UCSD-AML1 (cell line): ENCODE data around the gene RPL26.
A peak's percentile ranks its signal among the peaks of the same experiment; 100 is the strongest.

Experiments used
- DNase-seq: peaks from one replicate; lab custom pipeline; 2025; ENCODE audit not compliant: unreplicated experiment; lab: John Stamatoyannopoulos, UW

The RPL26 gene

DNA sequence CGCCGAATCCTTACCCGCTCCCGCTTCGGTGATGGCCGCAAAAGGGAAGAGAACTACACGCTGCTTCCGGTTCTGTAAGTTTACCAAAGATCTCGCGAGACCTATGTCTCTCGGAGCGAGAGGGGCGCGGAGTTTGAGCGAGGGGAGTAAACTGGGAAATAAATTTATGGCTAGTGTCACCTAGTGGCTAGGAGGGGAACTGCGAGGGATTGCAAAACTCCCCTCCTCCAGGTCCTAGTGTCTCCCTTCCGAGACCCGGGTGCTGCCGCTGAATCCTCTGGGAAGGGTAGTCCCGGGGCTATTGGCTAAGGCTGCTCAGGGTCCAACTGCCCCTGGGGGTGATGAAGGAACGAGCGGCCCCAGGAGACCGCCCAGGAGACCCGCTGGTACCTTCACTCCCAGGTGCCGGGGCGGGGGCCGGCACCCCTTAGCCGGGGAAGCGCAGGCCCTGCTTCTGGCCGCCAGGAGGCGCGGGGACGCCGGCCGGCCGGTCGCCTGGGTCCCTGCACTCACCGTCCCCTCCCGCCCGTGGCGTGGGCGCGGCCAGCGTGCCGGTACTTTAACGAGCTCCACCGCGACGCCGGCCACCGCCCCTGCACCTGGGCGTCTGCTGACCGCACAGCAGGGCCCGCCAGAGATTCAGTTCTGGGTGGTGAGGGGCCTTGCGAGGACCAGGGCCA is at the start of gene RPL26:
Gene RPL26 (minus strand): TSS at position 51 of the 680 bp plus-strand sequence. CDS start 883 bp downstream, outside the sequence.
- peak; percentile 96 for DNase-seq

DNA sequence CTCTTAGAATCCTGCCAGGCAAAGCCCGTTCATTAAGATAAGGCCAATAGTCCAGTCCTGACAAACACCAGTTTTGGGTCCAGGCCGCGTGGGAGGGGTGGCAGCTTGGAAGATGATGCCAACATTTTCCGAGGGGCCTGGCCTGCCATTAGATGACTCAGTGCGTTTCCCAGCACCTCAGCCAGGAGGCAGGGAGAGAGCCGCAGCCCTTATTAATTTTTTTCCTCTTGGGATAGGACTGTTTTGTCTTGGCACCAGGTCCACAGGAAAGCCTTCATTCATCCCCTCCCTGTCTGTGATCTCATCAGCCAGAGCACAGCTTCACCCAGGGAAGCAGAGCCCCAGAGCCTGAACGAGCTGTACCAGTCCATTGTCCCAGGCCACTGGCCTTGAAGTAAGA is 48.0 kb upstream of the RPL26 start:
- no peak for DNase-seq

DNA sequence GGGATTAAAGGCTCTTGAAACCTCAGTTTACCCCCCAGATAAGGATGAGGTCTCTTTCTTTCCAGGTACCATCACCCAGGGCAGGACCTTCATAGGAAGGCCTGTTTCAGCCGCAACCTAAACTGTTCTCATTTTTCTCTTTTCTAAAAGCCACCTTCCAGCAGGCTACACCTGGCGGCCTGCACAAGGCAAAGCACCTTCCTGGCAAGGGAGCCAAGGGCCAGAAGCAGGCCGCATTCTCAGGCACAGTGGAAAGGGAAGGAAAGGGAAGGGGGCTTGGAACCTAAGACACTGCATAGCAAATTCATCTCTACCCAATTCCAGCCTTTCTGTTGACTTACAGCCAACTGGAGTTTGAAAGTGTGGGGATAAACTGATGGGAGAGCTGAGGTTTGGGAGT is 43.8 kb upstream of the RPL26 start:
- DNase-seq, result no peak

DNA sequence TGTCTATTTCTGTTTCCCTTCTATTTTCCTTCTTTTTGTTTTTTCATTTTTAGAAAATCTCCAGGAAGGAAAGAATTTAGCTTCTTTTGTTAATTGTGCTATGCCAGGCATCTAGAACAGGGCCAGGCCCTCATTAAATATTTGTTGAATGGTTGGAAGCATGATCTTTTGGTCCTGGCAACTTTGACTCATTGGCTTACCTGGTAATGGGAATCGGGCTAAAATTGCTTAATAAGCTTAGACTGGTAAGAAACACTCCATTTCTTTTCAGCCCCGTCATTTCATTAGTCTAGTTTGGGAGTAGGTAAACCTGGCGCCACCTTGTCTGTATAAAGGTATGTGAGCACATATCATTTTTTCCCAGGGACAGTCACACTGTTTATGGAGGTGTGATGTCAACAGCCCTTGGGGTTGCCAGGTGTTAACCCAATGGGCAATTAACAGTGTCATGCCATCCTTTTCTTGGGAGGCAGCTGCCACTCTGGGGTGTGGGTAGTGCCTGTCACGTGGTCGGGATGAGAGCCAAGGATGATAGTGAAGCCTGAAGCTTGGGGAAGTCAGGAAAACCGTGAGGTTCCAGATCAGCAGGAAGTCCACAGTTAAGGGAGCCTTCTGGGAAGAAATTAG is 43.2 kb upstream of the RPL26 start:
- DNase-seq, result no peak

DNA sequence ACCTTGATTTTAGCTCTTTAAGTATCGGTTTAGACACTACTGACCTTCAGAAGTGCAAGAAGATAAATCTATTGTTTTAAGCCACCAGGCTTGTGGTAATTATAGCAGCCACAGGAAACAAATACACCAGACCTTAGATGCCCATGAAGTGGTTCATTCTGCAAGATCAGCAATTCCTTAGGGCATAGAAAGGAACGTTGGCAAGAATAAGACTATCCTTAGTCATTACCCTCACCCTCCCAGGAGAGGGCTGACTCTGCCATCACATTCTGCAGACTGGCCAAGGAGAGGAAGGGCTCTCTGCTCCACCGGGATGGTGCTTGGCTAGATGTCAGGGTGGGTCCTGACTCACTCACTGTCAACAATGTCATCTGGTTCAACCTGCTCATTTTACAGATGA is 38.6 kb upstream of the RPL26 start:
- DNase-seq, result no peak

DNA sequence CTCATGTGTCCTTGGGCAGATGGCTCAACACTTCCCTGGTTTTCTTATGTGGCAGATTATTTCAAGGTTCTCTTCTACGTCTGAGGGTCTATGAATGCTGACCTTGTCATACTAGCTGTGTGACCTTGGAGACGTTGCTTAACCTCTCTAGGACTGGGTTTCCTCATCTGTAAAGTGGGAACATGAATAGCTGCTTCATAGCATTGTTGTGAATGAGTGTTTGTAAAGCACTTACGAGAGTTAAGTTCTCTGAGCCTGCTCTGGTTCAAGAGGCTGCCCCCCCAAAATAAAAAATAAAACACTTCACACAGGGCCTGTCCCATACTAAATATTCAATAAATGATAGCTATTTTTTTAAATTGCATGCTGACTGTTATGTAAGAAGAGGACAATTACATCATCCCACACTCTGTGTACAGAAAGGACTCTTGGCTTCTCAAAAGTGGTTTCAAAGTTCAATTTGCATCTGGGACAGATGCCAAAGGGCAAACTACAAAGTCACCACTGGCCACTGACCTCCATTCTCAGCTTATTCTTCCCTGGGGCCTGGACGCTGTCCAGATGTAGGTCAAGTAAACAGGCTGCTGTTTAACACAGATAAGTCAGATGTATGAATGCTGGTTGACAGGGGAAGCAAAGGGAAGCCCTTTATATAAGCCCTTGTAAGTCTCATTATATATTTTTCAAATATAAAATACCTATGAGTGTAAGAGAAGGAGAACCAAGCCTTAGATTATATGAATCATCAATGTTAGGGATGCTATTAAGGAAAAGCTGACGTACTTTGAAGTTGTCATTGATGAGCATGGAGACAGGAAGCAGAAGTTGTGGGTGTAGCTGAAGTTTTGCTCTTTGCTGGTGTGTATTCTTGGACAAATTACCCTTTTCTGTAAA is 37.3 kb upstream of the RPL26 start:
- no peak for DNase-seq

GRCh38 chr17:8419305-8419704 is 36.3 kb upstream of the RPL26 start:
- no peak for DNase-seq

GRCh38 chr17:8418471-8418870 is 35.5 kb upstream of the RPL26 start:
- no peak for DNase-seq

DNA sequence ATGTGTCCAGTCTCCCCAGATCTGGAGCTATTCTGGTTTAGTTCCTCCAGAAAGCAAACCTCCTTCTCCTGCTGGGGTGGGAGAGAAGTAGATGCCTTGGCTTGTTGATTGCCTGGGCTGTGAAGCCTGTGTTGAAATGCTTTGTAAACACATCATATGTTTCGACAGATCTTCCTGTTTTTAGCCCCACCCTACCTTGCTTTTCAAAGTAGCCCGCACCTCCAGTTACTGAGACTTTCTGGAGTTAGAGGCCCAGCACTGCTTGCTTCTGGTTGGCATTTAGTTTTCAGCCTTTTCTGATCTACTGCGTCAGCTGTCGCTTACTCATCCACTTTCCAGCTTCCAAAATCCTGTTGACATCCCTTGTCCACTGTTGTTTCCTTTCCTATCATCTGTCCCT is 34.8 kb upstream of the RPL26 start:
- DNase-seq, result no peak

- DNase-seq, result no peak
Observed at GRCh38 chr17:8413938-8414337, 30.9 kb upstream of the RPL26 start.

- no peak for DNase-seq
Observed at GRCh38 chr17:8413328-8413727, 30.3 kb upstream of the RPL26 start.

GRCh38 chr17:8412089-8412488 is 29.1 kb upstream of the RPL26 start:
- no peak for DNase-seq

DNA sequence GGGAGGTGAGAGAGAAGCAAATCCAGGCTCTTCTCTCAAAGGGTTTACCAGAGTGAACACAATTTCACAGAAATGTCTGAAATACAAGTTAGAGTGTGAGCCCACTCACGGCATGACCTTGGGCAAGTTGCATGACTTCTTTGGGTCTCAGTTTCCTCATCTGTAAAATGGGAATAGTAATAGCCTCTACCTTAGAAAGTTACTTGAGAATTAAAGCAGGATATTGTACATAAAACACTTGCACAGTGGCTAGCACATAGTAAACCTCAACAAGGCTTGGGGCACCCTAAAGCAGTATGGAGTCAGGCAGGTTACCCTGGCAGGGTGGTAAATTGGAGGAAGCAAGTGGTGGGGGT is 27.9 kb upstream of the RPL26 start:
- DNase-seq, result no peak

DNA sequence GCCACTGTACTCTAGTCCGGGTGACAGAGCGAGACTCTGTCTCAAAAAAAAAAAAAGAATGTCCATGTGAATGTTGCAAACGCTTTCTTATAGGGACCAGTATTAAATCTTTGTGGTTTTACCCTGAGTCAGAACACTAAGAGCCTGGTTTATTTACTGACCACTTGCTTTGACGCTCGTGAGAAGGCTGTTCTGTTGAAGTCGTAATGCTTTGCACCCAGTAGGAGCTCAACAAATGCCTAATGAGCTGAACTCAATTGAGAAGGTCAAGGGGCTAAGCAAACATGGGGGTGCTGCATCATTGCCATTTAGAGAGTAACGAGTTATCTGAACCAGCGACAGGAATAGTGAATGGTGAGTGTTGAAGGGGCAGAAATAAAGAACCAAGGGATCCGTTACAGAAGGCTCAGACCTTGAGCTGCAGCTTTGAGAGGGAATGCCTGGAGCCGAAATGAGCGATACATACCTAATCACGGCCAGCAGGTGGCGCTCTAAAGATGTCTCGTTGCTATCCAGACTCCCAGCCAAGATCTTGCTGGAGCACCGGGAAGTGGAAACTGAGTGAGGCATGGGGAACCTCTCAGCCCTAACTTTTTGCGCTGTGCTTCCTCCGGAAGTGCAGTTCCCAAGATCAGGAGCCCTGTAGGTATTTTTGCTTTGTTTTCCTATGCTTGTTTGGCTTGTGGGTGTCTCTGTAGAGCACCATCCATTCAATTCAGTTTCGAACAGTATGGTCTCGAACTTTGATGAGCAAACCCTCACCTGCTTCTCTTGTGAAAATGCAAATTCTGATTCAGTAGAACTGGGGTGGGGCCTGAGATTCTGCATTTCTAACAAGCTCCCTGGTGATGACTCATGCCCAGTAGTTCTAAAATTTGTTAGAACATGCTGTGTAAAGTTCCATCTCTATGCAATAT is 27.2 kb upstream of the RPL26 start:
- DNase-seq, result peak; percentile 83

GRCh38 chr17:8408371-8408770 is 25.4 kb upstream of the RPL26 start:
- DNase-seq, result no peak

DNA sequence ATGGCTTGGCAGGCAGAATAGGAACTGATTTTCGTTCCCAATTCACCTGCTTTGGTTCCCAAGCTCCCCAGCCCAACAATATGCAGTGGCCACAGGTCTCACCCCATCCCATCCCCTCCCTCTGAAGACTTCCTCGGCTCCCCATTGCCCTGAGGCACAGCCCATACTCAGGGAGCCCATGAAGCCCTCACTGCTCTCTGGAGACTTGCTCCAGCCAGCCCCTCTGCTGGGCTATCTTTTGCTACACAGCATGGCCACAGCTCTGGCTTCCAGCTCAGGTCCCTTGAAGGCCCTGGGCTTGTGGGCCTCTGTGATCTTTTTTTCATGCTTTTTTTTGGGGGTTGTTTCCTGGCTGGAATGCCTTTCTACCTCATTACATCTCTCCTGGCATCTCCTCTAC is 23.2 kb upstream of the RPL26 start:
- DNase-seq, result no peak

GRCh38 chr17:8405499-8406016 is 22.6 kb upstream of the RPL26 start:
- no peak for DNase-seq

GRCh38 chr17:8402921-8403536 is 20.0 kb upstream of the RPL26 start:
- DNase-seq, result no peak

- no peak for DNase-seq
Observed at GRCh38 chr17:8401107-8401506, 18.1 kb upstream of the RPL26 start.

GRCh38 chr17:8398980-8399379 is 16.0 kb upstream of the RPL26 start:
- no peak for DNase-seq
